SKM-1 (cell line): ENCODE measurements around the gene THSD4.

Experiments used
- DNase-seq: peaks from one replicate; lab custom pipeline; 2025; ENCODE audit not compliant: unreplicated experiment; lab: John Stamatoyannopoulos, UW

Gene THSD4

GRCh38 chr15:71341811-71342550 is 226.7 kb downstream of the THSD4 start:
- no peak for DNase-seq

GRCh38 chr15:71342658-71343057 is 227.4 kb downstream of the THSD4 start:
- no peak for DNase-seq

GRCh38 chr15:71344316-71344715 is 229.0 kb downstream of the THSD4 start:
- no peak for DNase-seq

DNA sequence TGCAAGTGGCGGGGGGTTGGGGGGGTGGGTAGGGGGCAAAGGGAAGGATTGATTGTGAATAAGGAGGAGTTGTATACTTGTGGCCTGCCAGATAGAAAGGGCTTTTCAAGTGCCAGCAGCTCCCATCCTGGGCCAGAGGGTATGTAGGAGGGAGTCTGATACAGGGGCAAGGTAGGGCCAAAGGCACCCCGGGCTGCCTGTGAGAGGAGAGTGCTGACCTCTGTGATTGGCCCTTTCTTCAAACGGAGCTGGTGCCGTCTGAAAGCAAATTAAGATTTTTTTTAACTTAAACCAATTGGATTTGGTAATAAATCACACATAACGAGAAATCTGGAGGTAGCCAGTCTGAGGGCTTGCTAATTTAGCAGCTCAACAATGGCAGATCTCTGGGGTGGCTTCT is 229.9 kb downstream of the THSD4 start:
- DNase-seq = no peak

DNA sequence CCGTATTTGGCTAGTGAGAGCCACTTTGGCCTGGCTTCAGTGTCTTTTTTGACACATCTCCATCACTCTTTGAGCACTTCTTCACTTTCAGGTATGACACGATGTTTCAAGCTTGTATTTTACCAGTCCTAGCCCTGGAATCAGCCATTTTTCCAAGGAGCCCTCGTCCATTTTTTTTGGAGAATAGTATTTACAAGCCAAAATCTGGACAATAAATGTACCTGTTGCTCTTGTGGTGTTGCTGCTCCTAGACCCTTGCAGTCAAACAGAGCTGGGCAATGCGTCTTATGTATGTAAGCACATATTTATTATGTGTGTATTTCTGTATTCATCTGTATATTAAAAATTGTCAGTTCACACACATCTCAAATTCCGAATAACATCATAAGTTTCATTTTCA is 231.2 kb downstream of the THSD4 start:
- no peak for DNase-seq

DNA sequence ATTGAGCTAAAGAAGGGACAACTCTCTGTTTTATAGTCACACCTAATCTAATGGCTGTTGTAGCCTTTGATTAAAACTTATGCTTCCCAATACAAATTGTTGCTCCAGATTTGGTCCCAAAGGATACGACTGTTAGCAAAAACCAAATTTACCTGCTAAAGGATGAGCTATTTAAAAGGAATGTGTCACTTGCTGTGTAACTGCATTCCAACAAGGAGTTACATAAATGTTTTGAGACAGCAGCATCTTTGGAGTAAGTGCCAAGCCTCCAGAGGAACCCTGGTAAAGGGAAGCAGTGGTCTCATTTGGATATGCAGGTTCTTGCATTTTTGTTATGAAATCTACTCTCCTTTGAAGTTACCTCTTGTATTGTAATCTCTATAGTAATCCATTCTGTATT is 233.3 kb downstream of the THSD4 start:
- no peak for DNase-seq

DNA sequence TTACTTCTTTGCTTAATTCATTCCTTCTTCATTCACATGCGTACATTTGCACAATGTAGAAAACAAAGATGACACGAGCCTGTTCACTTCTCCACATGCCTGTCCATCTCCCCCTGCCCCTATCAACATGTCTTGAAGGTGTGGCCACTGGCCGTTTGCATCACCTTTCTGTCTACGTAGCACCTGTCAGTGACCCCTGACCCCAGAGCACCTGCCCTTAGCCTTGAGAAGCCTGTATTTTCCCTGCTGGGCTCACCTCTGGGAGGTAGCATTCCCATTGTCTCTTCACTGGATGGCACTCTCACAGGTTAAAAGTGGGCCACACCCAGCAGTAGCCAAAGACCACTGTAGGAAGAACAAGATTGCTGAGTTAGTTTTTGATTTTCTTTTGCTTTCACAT is 234.1 kb downstream of the THSD4 start:
- DNase-seq = no peak

GRCh38 chr15:71349736-71350526 is 234.7 kb downstream of the THSD4 start:
- DNase-seq = no peak

GRCh38 chr15:71350622-71351378 is 235.5 kb downstream of the THSD4 start:
- no peak for DNase-seq

- DNase-seq = no peak
Observed at GRCh38 chr15:71352125-71352524, 236.9 kb downstream of the THSD4 start.

GRCh38 chr15:71352765-71353164 is 237.5 kb downstream of the THSD4 start:
- no peak for DNase-seq

GRCh38 chr15:71353171-71353570 is 237.9 kb downstream of the THSD4 start:
- DNase-seq = no peak

- DNase-seq = no peak
Observed at GRCh38 chr15:71355268-71355667, 240.0 kb downstream of the THSD4 start.

DNA sequence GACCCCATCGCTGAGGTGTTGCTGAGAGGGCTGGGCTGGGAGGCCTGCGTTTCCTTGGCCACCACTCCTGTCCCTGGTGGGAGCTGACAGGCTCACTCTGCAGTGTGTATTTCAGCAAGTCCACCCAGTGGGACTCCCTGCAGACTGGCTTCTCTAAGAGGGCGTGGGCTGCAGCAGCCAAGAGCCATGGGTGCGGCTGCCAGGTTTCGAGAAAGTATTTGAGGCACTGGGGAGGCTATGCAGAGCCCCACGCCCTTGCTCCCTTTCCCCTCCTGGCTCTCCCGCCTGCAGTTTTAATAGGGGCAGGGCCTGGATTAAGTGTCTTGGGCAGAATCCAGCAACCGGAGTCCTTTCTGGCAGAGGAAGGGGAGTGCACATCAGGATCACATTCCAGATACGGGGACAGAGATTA is 242.1 kb downstream of the THSD4 start:
- no peak for DNase-seq

DNA sequence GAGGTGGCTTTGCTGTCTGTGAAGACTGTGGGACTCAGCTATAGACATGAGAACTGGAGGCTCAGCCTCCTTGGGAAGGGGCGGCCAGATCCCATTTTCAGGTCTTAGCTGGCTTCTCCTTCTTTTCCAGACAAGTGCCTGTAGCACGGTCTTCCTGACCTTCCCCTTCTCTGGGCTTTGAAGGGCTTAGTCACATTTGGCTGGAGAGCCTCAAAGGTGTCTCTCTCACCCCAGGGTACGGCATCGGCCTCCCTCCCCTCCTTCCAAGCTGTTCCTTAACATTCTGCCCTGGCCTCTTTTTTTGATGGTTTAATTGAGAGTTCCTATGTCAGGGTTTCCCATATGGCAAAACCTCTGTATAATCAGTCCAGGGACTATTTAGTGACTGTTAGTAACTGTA is 242.7 kb downstream of the THSD4 start:
- DNase-seq = no peak

- DNase-seq = no peak
Observed at GRCh38 chr15:71359246-71359645, 244.0 kb downstream of the THSD4 start.

GRCh38 chr15:71362556-71362955 is 247.3 kb downstream of the THSD4 start:
- DNase-seq = no peak

- no peak for DNase-seq
Observed at GRCh38 chr15:71362987-71363968, 248.0 kb downstream of the THSD4 start.

DNA sequence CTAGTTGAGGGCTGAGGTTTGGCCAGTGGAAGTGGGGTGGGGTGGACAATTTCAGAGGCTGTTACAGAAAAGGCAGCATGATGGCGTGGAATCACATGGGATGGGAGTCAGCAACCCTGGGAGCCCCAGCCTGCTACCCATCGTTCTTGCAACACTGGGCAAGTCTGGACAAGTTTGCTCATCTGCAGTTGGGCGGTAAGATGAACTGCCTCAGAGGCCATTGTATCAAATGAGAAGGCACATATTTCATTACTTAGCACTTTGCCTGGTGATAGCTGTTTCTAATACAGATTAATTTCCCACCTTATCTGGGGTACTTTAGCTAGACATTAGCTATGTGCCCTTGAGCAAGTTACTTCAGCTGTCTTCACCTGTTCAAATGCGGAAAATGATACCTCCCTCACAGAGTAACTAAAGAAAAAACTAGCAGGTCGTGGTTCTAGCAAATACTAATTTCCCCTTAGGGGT is 248.9 kb downstream of the THSD4 start:
- DNase-seq = no peak

DNA sequence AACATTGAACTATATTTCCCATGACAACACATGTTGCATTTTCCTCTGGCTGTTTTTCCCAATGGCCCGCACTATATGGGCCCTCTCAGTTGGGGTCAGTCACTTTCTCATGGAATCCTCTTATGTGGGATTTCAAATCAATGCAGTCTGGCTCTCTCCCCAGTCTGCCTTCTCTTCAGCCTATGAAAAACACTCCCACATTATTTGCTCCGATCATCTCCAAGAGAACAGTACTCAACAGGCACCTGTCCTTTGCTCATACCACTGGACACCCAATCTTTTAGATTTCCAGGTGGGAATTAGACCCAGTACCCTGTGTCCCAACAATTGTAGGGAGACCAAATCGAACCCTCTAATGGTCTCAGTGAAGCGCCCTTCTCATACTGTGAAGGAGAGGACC is 251.3 kb downstream of the THSD4 start:
- no peak for DNase-seq
